ENCODE data around the gene PRICKLE1.
A peak's percentile ranks its signal among the peaks of the same experiment; 100 is the strongest.

Gene PRICKLE1

GRCh38 chr12:42588524-42589464 lies 752 bp downstream of the PRICKLE1 start:
- DNase-seq, result peak; percentile 43

- peak; percentile 41 for DNase-seq
Observed at GRCh38 chr12:42587601-42588523, 1.7 kb downstream of the PRICKLE1 start.

- no peak for DNase-seq
Observed at GRCh38 chr12:42586268-42586667, 3.3 kb downstream of the PRICKLE1 start.

GRCh38 chr12:42585841-42586216 lies 3.7 kb downstream of the PRICKLE1 start:
- DNase-seq, result no peak

GRCh38 chr12:42585154-42585840 lies 4.2 kb downstream of the PRICKLE1 start:
- DNase-seq, result no peak

GRCh38 chr12:42584651-42585111 lies 4.9 kb downstream of the PRICKLE1 start:
- DNase-seq, result peak; percentile 31

- no peak for DNase-seq
Observed at GRCh38 chr12:42583016-42583415, 6.5 kb downstream of the PRICKLE1 start.

- no peak for DNase-seq
Observed at GRCh38 chr12:42582498-42582897, 7.0 kb downstream of the PRICKLE1 start.

GRCh38 chr12:42582050-42582449 lies 7.5 kb downstream of the PRICKLE1 start:
- no peak for DNase-seq

- no peak for DNase-seq
Observed at GRCh38 chr12:42576374-42576773, 13.2 kb downstream of the PRICKLE1 start.

GRCh38 chr12:42575717-42576116 lies 13.8 kb downstream of the PRICKLE1 start:
- no peak for DNase-seq

- DNase-seq, result no peak
Observed at GRCh38 chr12:42574851-42575266, 14.7 kb downstream of the PRICKLE1 start.

- no peak for DNase-seq
Observed at GRCh38 chr12:42571327-42572009, 18.1 kb downstream of the PRICKLE1 start.

- DNase-seq, result no peak
Observed at GRCh38 chr12:42570076-42570475, 19.5 kb downstream of the PRICKLE1 start.

GRCh38 chr12:42568952-42569915 lies 20.3 kb downstream of the PRICKLE1 start:
- peak; percentile 72 for DNase-seq

GRCh38 chr12:42565633-42566032 lies 23.9 kb downstream of the PRICKLE1 start:
- DNase-seq, result no peak

- no peak for DNase-seq
Observed at GRCh38 chr12:42564996-42565395, 24.6 kb downstream of the PRICKLE1 start.

- peak; percentile 88 for DNase-seq
Observed at GRCh38 chr12:42564556-42564955, 25.0 kb downstream of the PRICKLE1 start.

GRCh38 chr12:42560977-42561376 lies 28.6 kb downstream of the PRICKLE1 start:
- no peak for DNase-seq

GRCh38 chr12:42557586-42558172 lies 31.9 kb downstream of the PRICKLE1 start:
- no peak for DNase-seq

All from fibroblast of skin of scalp (primary cell).